ENCODE data around the gene NT5C1A.

NT5C1A gene

GRCh38 chr1:39689635-39690034 lies 17.7 kb upstream of the NT5C1A start:
- DNase-seq = no peak

GRCh38 chr1:39689214-39689613 lies 17.3 kb upstream of the NT5C1A start:
- no peak for DNase-seq

GRCh38 chr1:39688706-39689105 lies 16.8 kb upstream of the NT5C1A start:
- no peak for DNase-seq

GRCh38 chr1:39687243-39687642 lies 15.3 kb upstream of the NT5C1A start:
- DNase-seq = no peak

- no peak for DNase-seq
Observed at GRCh38 chr1:39685071-39685470, 13.2 kb upstream of the NT5C1A start.

- no peak for DNase-seq
Observed at GRCh38 chr1:39684313-39684664, 12.4 kb upstream of the NT5C1A start.

GRCh38 chr1:39683591-39684312 lies 11.8 kb upstream of the NT5C1A start:
- DNase-seq = peak; percentile 42

- DNase-seq = no peak
Observed at GRCh38 chr1:39681999-39682398, 10.1 kb upstream of the NT5C1A start.

GRCh38 chr1:39681294-39681693 lies 9.4 kb upstream of the NT5C1A start:
- no peak for DNase-seq

- DNase-seq = no peak
Observed at GRCh38 chr1:39680751-39681150, 8.8 kb upstream of the NT5C1A start.

- no peak for DNase-seq
Observed at GRCh38 chr1:39679821-39680220, 7.9 kb upstream of the NT5C1A start.

- DNase-seq = no peak
Observed at GRCh38 chr1:39678889-39679288, 7.0 kb upstream of the NT5C1A start.

- DNase-seq = no peak
Observed at GRCh38 chr1:39677645-39678044, 5.7 kb upstream of the NT5C1A start.

GRCh38 chr1:39676948-39677548 lies 5.1 kb upstream of the NT5C1A start:
- no peak for DNase-seq

- DNase-seq = no peak
Observed at GRCh38 chr1:39675220-39675619, 3.3 kb upstream of the NT5C1A start.

- no peak for DNase-seq
Observed at GRCh38 chr1:39673215-39673614, 1.3 kb upstream of the NT5C1A start.

GRCh38 chr1:39672551-39672947 lies 642 bp upstream of the NT5C1A start:
- no peak for DNase-seq

GRCh38 chr1:39671433-39671792 lies 494 bp downstream of the NT5C1A start:
- DNase-seq = no peak

- no peak for DNase-seq
Observed at GRCh38 chr1:39670689-39671088, 1.2 kb downstream of the NT5C1A start.

GRCh38 chr1:39668894-39669293 lies 3.0 kb downstream of the NT5C1A start:
- no peak for DNase-seq

GRCh38 chr1:39668111-39668510 lies 3.8 kb downstream of the NT5C1A start:
- no peak for DNase-seq

- DNase-seq = no peak
Observed at GRCh38 chr1:39666772-39667171, 5.1 kb downstream of the NT5C1A start.

- DNase-seq = no peak
Observed at GRCh38 chr1:39663559-39663958, 8.3 kb downstream of the NT5C1A start.

- no peak for DNase-seq
Observed at GRCh38 chr1:39662861-39663260, 9.0 kb downstream of the NT5C1A start.

GRCh38 chr1:39659538-39659937 lies 12.4 kb downstream of the NT5C1A start:
- DNase-seq = no peak

Measured in effector CD4-positive, alpha-beta T cell (primary cell).